Activated T-cell treated with anti-CD3 and anti-CD28 coated beads, Interleukin-2, amount 50 U/mL, for 72 hours (primary cell): ENCODE data around the gene PABPC3. TPM values are rescaled to one million over a fixed set of nuclear protein-coding genes. Genes with fewer than 3 reads are reported as not detected.

Experiments
- total RNA-seq, 2 donors: library from RNA; stranded (reverse); gene quantifications; one replicate each; pipeline ENCODE4 v1.2.3, GENCODE V29; 2022

PABPC3 gene
- total RNA-seq, 2 donors from 2014 or later, result 0.58 to 0.60 TPM

Other genes with a start within 250 kb of the PABPC3 start
- under 1 TPM in 1 of 2 donors, not detected in 1; 0.02 TPM for gene AMER2, start 76.2 kb downstream of the PABPC3 start, total RNA-seq
- gene MTMR6, start 191.4 kb downstream of the PABPC3 start, total RNA-seq, result 10 to 100 TPM; 14.4 to 15.6 TPM
- 100 to 1,000 TPM in 1 of 2 donors, 10 to 100 TPM in 1; 96.6 to 102 TPM for gene NUP58, start 205.5 kb downstream of the PABPC3 start, total RNA-seq